PC-9 (cell line): ENCODE measurements around the gene TCF3. TPM values are rescaled to one million over a fixed set of nuclear protein-coding genes. Genes with fewer than 3 reads are reported as not detected.

Source experiments
- BruUV-seq: library from RNA; stranded (reverse); fragments of 400-500 nt; replicated peaks from 2 replicates; lab custom pipeline; 2021; lab: Mats Ljungman, UMichigan
- CTCF ChIA-PET: fragments of 300-600 bp; sonication (Branson Sonifier 250); formaldehyde crosslinking; loops from one replicate; lab custom pipeline; 2022; ENCODE audit warnings: antibody characterized with exemption; lab: Charles Lee
- POLR2A ChIA-PET: fragments of 300-600 bp; sonication (Branson Sonifier 250); formaldehyde crosslinking; loops from one replicate; lab custom pipeline; 2022; ENCODE audit warnings: antibody characterized with exemption; ENCODE audit not compliant: unreplicated experiment; lab: Charles Lee
- DNase-seq, 2 experiments: peaks; one replicate each; pipeline versions ENCODE4 v3.0.0 to v3.0.0-alpha.2; 2015 to 2022; ENCODE audit warnings: mixed read lengths in 1 of 2
- H2AFZ ChIP-seq: fragments of 200-600 bp; sonication (generic); 2 replicates; pipeline ENCODE4 v1.8.1; 2017; ENCODE audit warnings: antibody characterized with exemption
- H3F3A ChIP-seq: fragments of 200-600 bp; sonication (generic); 2 replicates; pipeline ENCODE4 v1.8.1; 2017; ENCODE audit warnings: antibody characterized with exemption, mild to moderate bottlenecking, low read depth; ENCODE audit not compliant: insufficient read depth
- H3K27ac ChIP-seq: fragments of 200-600 bp; sonication (generic); 2 replicates; pipeline ENCODE4 v1.6.1; 2016; ENCODE audit warnings: mixed run types
- H3K27me3 ChIP-seq: fragments of 200-600 bp; sonication (generic); 2 replicates; pipeline ENCODE4 v1.6.1; 2016; ENCODE audit warnings: low read depth, mixed run types; ENCODE audit not compliant: insufficient read depth
- H3K36me3 ChIP-seq: fragments of 200-600 bp; sonication (generic); 2 replicates; pipeline ENCODE4 v1.6.1; 2016; ENCODE audit warnings: low read depth, mixed run types
- H3K4me1 ChIP-seq: fragments of 200-600 bp; sonication (generic); replicated peaks from 2 replicates; pipeline ENCODE4 v1.6.1; 2016; ENCODE audit warnings: mixed run types; ENCODE audit not compliant: insufficient read depth
- H3K4me2 ChIP-seq: fragments of 200-600 bp; sonication (generic); 2 replicates; pipeline ENCODE4 v1.6.1; 2017; ENCODE audit warnings: mixed run types
- H3K4me3 ChIP-seq: fragments of 200-600 bp; sonication (generic); 2 replicates; pipeline ENCODE4 v1.6.1; 2016; ENCODE audit warnings: mixed run types
- H3K79me2 ChIP-seq: fragments of 200-600 bp; sonication (generic); 2 replicates; pipeline ENCODE4 v1.6.1; 2017; ENCODE audit warnings: low read depth, mixed run types
- H3K9me2 ChIP-seq: fragments of 200-600 bp; sonication (generic); 2 replicates; pipeline ENCODE4 v1.8.1; 2017; ENCODE audit warnings: mild to moderate bottlenecking; ENCODE audit not compliant: insufficient read depth
- H3K9me3 ChIP-seq: fragments of 200-600 bp; sonication (generic); 2 replicates; pipeline ENCODE4 v1.8.1; 2016; ENCODE audit warnings: low read depth; ENCODE audit not compliant: insufficient read depth
- H4K20me1 ChIP-seq: fragments of 200-600 bp; sonication (generic); 2 replicates; pipeline ENCODE4 v1.8.1; 2017; ENCODE audit not compliant: insufficient read depth
- CTCF ChIP-seq: fragments of 200-600 bp; sonication (generic); conservative IDR thresholded peaks from 2 replicates; pipeline ENCODE4 v1.6.1; 2017; ENCODE audit warnings: mixed run types, antibody characterized with exemption, mild to moderate bottlenecking, moderate library complexity
- EZH2 ChIP-seq: fragments of 200-600 bp; sonication (generic); IDR thresholded peaks from 2 replicates; pipeline ENCODE4 v1.8.0; 2017; ENCODE audit warnings: antibody characterized with exemption, low read depth
- intact Hi-C: fragments of 100-400 bp; cut with micrococcal nuclease; formaldehyde crosslinking; loops from one replicate; pipeline ENCODE4 v1.10.0; 2022; ENCODE audit not compliant: unreplicated experiment
- total RNA-seq: library from RNA; stranded (reverse); gene quantifications from 2 replicates; pipeline ENCODE4 v1.2.3, GENCODE V29; 2021

Gene TCF3
- total RNA-seq, 1 experiment from 2014 or later = 98.0 TPM

GRCh38 chr19:1592755-1593500, 59.5 kb downstream of the TCF3 start, which contains the start of gene MBD3:
TSS of gene MBD3 (minus strand) at chr19:1592865. CDS start at chr19:1592631, 234 bp downstream.
- peak within 1 kb of the TSS; percentile 78 for H3K4me3 ChIP-seq
- H3K79me2 ChIP-seq = peaks cover 37% of the 10 kb centered on the region
- H3K36me3 ChIP-seq = no peaks in the 10 kb centered on the region
- ChIA-PET CTCF (interaction anchor here (0.6 to 1.0 kb wide), 6 partner anchors 26 to 198 kb away, joined by 3 to 21 read pairs (median 4); no protein-coding TSS in a partner anchor), POLR2A (interaction anchor here (0.6 to 0.7 kb wide), 3 partner anchors 51 to 1021 kb away, joined by 3 to 7 read pairs (median 6); a partner anchor contains a TSS)
- intact Hi-C loops = no loop called here
- H3K9me2 ChIP-seq = no peaks in the 10 kb centered on the region
- peaks cover 7% of the 10 kb centered on the region; the same call in 1 of the 2 replicates for H3K4me1 ChIP-seq
- no peaks in the 10 kb centered on the region for H3K27me3 ChIP-seq
- H4K20me1 ChIP-seq = peaks cover 11% of the 10 kb centered on the region
- 0 out of 2 replicates have a peak within 1 kb of the TSS, but pooled peaks have one; percentile 57 for H2AFZ ChIP-seq
- H3F3A ChIP-seq = peaks cover 32% of the 10 kb centered on the region; the same call in 1 of the 2 replicates
- BruUV-seq = no TSS peak
- no peaks in the 10 kb centered on the region for H3K9me3 ChIP-seq
- H3K27ac ChIP-seq = peak within 1 kb of the TSS; percentile 88
- TF ChIP-seq CTCF = no peak
- no peak for TF ChIP-seq EZH2
- peak within 1 kb of the TSS; percentile 88 for H3K4me2 ChIP-seq
- peak; percentile 71 to 93 for DNase-seq

- Histone ChIP-seq H3K4me2 (peak overlapping the region; percentile 88), H3F3A (peaks cover 39% of the 10 kb centered on the region; the same call in 1 of the 2 replicates), H3K9me3 (no peaks in the 10 kb centered on the region), H3K36me3 (no peaks in the 10 kb centered on the region), H4K20me1 (peaks cover 11% of the 10 kb centered on the region), H3K4me1 (peaks cover 7% of the 10 kb centered on the region; the same call in 1 of the 2 replicates), H3K79me2 (peaks cover 43% of the 10 kb centered on the region), H3K4me3 (peak overlapping the region; percentile 78), H3K9me2 (no peaks in the 10 kb centered on the region), H2AFZ (no peak overlapping the region), H3K27me3 (no peaks in the 10 kb centered on the region), H3K27ac (peak overlapping the region; percentile 88)
- CTCF ChIA-PET = interaction anchor here (1.0 kb wide), 1 partner anchor 45 kb away, joined by 5 read pairs; no protein-coding TSS in a partner anchor
- TF ChIP-seq CTCF (no peak), EZH2 (no peak)
- peak; percentile 52 to 84 for DNase-seq
- BruUV-seq = no TSS peak
- POLR2A ChIA-PET = interaction anchor here (0.7 kb wide), 1 partner anchor 237 kb away, joined by 7 read pairs; a partner anchor contains a TSS
- intact Hi-C loops = no loop called here
These were observed 60.2 kb downstream of the TCF3 start for GRCh38 chr19:1592024-1592754.
